Osteocyte (in vitro differentiated cells): ENCODE measurements around the gene TMEM200C. TPM values are rescaled to one million over a fixed set of nuclear protein-coding genes. Genes with fewer than 3 reads are reported as not detected.

Source experiments
- DNase-seq: peaks from one replicate; pipeline ENCODE4 v3.0.0; 2021; ENCODE audit warnings: mixed read lengths; ENCODE audit not compliant: unreplicated experiment; ENCODE audit errors: extremely low spot score
- H3K27ac Mint-ChIP-seq: one replicate; pipeline ENCODE4 v1.8.0; 2021; ENCODE audit warnings: mild to moderate bottlenecking, mixed read lengths; ENCODE audit not compliant: unreplicated experiment
- H3K27me3 Mint-ChIP-seq: one replicate; pipeline ENCODE4 v1.8.0; 2021; ENCODE audit warnings: mixed read lengths; ENCODE audit not compliant: unreplicated experiment
- H3K36me3 Mint-ChIP-seq: one replicate; pipeline ENCODE4 v1.8.0; 2021; ENCODE audit warnings: mixed read lengths; ENCODE audit not compliant: unreplicated experiment
- H3K4me1 Mint-ChIP-seq: one replicate; pipeline ENCODE4 v1.8.0; 2021; ENCODE audit warnings: mixed read lengths; ENCODE audit not compliant: unreplicated experiment
- H3K4me3 Mint-ChIP-seq: one replicate; pipeline ENCODE4 v1.8.0; 2021; ENCODE audit warnings: mild to moderate bottlenecking, moderate library complexity, mixed read lengths; ENCODE audit not compliant: unreplicated experiment
- H3K9me3 Mint-ChIP-seq: one replicate; pipeline ENCODE4 v1.8.0; 2021; ENCODE audit warnings: mixed read lengths; ENCODE audit not compliant: unreplicated experiment
- total RNA-seq: library from RNA; stranded (reverse); gene quantifications from 2 replicates; pipeline ENCODE4 v1.2.1, GENCODE V29; 2021
- TF ChIP-seq, protein P1 (sequence below): fragments of 200-600 bp; sonication (generic); IDR thresholded peaks from 2 replicates; pipeline ENCODE4 v1.5.0; 2021; ENCODE audit warnings: antibody characterized with exemption, mild to moderate bottlenecking, moderate library complexity

Gene TMEM200C
- total RNA-seq, 1 donor from 2014 or later: 1.6 TPM

DNA sequence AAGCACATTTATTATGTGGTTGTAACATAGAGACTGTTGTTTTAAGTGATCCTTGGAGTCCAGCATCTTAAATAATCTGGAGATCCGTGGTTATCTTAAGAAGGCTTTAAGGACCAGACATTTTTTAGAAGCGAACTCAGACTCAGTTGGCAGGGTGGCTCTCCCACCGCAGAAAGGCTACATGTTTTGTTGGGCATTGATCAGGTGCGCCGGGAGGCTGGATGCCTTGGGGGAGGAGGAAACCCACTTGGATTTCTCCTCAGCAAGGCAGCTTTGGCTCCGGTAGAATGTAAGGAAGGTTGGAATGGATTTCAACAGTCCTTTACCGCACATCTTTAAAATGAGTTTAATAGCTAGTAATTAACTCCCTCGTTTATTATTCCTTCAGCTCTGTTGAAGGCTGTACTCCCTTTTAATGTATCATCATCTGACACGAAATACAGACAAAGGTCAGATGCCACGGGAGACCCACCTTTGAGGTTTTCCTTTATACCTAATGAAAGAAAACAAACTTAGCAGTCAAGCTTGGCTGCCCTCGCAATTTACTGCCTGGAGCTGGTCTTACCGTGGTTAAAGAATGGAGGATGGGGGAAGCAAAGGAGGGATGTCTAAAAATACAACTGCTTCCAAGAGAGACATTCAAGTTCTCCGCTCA, 1.2 kb downstream of the TMEM200C start:
- no peak for DNase-seq
- H3K27me3 Mint-ChIP-seq: peaks cover 39% of the 10 kb centered on the region
- peak overlapping the region; percentile 7 for H3K27ac Mint-ChIP-seq
- H3K4me1 Mint-ChIP-seq: peaks cover 15% of the 10 kb centered on the region
- H3K4me3 Mint-ChIP-seq: peak overlapping the region; percentile 74
- TF ChIP-seq, protein P1, sequence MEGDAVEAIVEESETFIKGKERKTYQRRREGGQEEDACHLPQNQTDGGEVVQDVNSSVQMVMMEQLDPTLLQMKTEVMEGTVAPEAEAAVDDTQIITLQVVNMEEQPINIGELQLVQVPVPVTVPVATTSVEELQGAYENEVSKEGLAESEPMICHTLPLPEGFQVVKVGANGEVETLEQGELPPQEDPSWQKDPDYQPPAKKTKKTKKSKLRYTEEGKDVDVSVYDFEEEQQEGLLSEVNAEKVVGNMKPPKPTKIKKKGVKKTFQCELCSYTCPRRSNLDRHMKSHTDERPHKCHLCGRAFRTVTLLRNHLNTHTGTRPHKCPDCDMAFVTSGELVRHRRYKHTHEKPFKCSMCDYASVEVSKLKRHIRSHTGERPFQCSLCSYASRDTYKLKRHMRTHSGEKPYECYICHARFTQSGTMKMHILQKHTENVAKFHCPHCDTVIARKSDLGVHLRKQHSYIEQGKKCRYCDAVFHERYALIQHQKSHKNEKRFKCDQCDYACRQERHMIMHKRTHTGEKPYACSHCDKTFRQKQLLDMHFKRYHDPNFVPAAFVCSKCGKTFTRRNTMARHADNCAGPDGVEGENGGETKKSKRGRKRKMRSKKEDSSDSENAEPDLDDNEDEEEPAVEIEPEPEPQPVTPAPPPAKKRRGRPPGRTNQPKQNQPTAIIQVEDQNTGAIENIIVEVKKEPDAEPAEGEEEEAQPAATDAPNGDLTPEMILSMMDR: no peak
- no peaks in the 10 kb centered on the region for H3K36me3 Mint-ChIP-seq
- no peaks in the 10 kb centered on the region for H3K9me3 Mint-ChIP-seq

DNA sequence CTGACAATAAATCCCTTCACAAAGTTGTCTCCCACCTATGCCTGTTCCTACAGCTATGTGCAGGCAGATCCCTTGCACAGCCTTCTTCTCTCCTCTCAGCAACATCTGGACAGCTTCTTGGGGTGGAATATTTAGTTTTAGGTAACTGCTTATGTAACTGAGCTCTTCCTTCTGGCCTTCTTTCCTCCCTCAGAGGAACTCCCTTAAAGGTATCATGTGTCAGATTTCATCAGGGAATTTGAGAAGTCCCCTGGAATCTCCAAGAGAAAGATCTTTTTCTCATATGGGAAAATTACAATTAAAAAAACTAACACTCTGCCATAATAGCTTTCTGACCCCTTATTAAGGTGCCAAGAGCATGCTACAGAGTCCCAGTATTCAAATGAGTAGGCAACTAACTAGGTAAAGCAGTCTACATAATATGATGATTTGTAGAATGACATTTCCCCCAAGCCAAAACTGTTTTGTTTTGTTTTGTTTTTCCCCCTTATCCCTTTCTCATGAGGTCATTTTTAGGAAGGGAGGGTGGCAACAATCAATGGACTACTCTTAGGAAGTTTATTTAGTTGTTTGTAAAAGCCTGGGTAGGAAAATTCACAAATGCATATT, 2.4 kb downstream of the TMEM200C start:
- H3K4me1 Mint-ChIP-seq: peaks cover 15% of the 10 kb centered on the region
- no peaks in the 10 kb centered on the region for H3K36me3 Mint-ChIP-seq
- no peaks in the 10 kb centered on the region for H3K9me3 Mint-ChIP-seq
- no peak for DNase-seq
- H3K27ac Mint-ChIP-seq: no peak overlapping the region
- TF ChIP-seq, protein P1: no peak
- no peak overlapping the region for H3K4me3 Mint-ChIP-seq
- H3K27me3 Mint-ChIP-seq: peaks cover 35% of the 10 kb centered on the region

DNA sequence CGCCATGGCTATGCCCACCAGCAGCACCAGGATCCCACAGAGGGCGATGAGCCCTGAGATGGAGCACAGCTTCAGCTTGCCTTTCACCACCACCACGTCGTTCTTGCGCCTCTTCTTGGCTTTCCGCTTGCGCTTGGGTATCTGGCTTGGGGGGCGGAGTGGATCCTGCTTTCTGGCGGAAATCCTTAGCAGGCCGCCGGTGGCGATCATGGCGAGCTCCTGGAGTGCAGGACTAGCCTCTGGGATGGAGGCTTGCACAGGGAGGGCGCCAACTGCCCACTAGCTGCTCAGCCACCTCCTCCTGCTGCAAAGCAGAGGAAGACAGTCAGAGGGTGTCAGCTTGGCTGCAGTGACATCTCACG, 3.5 kb downstream of the TMEM200C start:
- Mint-ChIP-seq H3K36me3 (no peaks in the 10 kb centered on the region), H3K27ac (no peak overlapping the region), H3K4me3 (no peak overlapping the region), H3K27me3 (peaks cover 35% of the 10 kb centered on the region), H3K4me1 (peaks cover 15% of the 10 kb centered on the region), H3K9me3 (no peaks in the 10 kb centered on the region)
- TF ChIP-seq, protein P1: no peak
- DNase-seq: no peak

DNA sequence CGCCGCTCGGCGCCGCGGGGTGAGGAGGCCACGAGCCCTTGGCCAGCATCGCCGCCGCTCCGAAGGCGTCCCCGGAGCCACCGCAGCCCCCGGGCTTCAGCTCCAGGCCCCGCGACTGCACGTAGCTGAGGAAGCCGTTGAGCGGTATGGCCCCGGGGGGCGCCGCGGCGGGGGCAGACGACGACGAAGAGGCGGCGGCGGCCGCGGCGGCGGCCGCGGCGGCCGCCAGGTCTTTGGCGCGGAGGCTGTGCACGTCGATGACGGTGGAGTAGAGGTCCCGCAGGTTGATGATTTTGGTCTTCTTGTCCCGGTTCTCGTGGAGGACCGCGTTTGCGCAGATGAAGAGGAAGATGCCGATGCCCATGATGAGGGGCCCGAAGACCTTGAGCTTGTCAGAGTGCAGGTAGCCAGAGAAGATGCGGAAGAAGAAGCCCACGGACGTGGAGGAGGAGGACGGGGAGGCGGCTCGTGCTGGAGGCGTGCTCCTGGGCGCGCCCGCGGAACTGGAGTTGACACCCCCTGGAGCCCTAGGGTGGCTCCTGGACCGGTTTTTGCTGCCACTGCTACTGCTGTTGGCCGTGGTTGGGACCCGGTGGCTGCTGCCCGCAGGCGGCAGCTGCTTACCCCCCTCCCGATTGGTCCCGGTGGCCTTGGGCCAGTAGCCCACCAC, 4.0 kb downstream of the TMEM200C start:
- no peak overlapping the region for H3K4me3 Mint-ChIP-seq
- H3K36me3 Mint-ChIP-seq: no peaks in the 10 kb centered on the region
- no peaks in the 10 kb centered on the region for H3K9me3 Mint-ChIP-seq
- no peak for DNase-seq
- peaks cover 31% of the 10 kb centered on the region for H3K27me3 Mint-ChIP-seq
- no peak overlapping the region for H3K27ac Mint-ChIP-seq
- peaks cover 14% of the 10 kb centered on the region for H3K4me1 Mint-ChIP-seq
- TF ChIP-seq, protein P1: no peak
